Duodenal mucosa (tissue), 2 donors: ENCODE measurements around the gene ZP4.
"Not testable (repeated sequence)": the region's sequence is repeated elsewhere in the genome, so short reads cannot be mapped to it uniquely, and the experiment has no call there.

Experiments
- H3K27ac ChIP-seq: one replicate; pipeline ENCODE4 v1.7.0; 2013; ENCODE audit warnings: low read depth, low read length
- H3K27me3 ChIP-seq, 2 donors: one replicate each; pipeline ENCODE4 v1.7.0; 2013; ENCODE audit warnings: low read length in 2 of 2, control low read depth in 1 of 2; ENCODE audit not compliant: insufficient read depth in 2 of 2, control insufficient read depth in 1 of 2
- H3K36me3 ChIP-seq, 2 donors: one replicate each; pipeline ENCODE4 v1.7.0; 2013; ENCODE audit warnings: low read length in 2 of 2, control low read depth in 1 of 2; ENCODE audit not compliant: insufficient read depth in 2 of 2, control insufficient read depth in 1 of 2
- H3K4me1 ChIP-seq, 2 donors: one replicate each; pipeline ENCODE4 v1.7.0; 2013; ENCODE audit warnings: low read length in 2 of 2, control low read depth in 1 of 2; ENCODE audit not compliant: insufficient read depth in 2 of 2, control insufficient read depth in 1 of 2
- H3K4me3 ChIP-seq, 2 donors: one replicate each; pipeline ENCODE4 v1.7.0; 2013; ENCODE audit warnings: low read length in 2 of 2, low read depth in 1 of 2
- H3K9ac ChIP-seq, 2 donors: one replicate each; pipeline ENCODE4 v1.7.0; 2013; ENCODE audit warnings: low read length in 2 of 2, low read depth in 1 of 2
- H3K9me3 ChIP-seq, 2 donors: one replicate each; pipeline ENCODE4 v1.7.0; 2013; ENCODE audit warnings: low read length in 2 of 2, control low read depth in 1 of 2; ENCODE audit not compliant: control insufficient read depth in 1 of 2

Gene ZP4

DNA sequence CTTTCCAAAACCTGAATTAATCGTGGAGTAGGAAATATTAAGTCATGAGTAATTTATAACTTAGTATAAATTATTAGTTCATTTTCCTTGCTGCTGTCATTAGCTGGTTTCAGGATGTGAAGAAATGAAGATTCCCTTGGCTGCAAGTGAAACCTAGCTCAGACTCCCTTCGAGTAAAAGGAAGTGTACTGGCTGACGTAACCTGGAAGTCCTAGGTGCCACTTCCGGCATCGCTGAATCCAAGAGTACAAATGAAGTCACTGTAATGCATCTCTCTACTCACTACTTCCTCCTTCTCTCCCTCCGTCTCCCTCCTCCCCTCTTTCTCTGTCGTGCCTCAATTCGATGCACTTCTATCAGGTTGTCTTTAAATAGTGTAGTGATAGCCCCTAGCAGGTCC, 28.8 kb downstream of the ZP4 start:
- Histone ChIP-seq H3K27me3 (no peaks in the 10 kb centered on the region), H3K4me1 (no peaks in the 10 kb centered on the region), H3K4me3 (no peak overlapping the region), H3K9ac (no peak overlapping the region), H3K27ac (no peak overlapping the region), H3K9me3 (no peaks in the 10 kb centered on the region), H3K36me3 (no peaks in the 10 kb centered on the region)

GRCh38 chr1:237858992-237859391, 31.7 kb downstream of the ZP4 start:
- H3K36me3 ChIP-seq, result no peaks in the 10 kb centered on the region
- H3K9ac ChIP-seq, result no peak overlapping the region
- H3K4me3 ChIP-seq, result no peak overlapping the region
- no peaks in the 10 kb centered on the region for H3K4me1 ChIP-seq
- no peak overlapping the region for H3K27ac ChIP-seq
- no peaks in the 10 kb centered on the region for H3K9me3 ChIP-seq
- no peaks in the 10 kb centered on the region for H3K27me3 ChIP-seq

DNA sequence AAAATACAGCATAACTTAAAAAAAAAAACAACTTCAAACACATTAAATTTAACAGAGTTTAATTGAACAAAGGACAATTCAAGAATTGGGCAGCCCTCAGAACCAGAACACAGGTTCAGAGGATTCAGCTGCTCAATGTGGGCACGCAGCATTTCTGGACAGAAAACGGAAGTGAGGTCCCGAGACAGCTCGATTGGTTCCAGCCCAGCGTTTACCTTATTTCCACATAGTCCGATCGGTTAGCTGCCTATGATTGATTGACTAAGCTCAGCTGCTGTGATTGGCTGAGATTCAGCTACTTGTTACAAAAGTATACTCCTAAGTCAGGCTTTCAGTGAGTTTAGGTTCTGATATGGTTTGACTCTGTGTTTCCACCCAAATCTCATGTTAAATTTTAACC, 33.3 kb downstream of the ZP4 start:
- H3K27ac ChIP-seq, result no peak overlapping the region
- no peaks in the 10 kb centered on the region for H3K4me1 ChIP-seq
- no peaks in the 10 kb centered on the region for H3K9me3 ChIP-seq
- H3K27me3 ChIP-seq, result no peaks in the 10 kb centered on the region
- H3K36me3 ChIP-seq, result no peaks in the 10 kb centered on the region
- no peak overlapping the region for H3K4me3 ChIP-seq
- no peak overlapping the region for H3K9ac ChIP-seq

DNA sequence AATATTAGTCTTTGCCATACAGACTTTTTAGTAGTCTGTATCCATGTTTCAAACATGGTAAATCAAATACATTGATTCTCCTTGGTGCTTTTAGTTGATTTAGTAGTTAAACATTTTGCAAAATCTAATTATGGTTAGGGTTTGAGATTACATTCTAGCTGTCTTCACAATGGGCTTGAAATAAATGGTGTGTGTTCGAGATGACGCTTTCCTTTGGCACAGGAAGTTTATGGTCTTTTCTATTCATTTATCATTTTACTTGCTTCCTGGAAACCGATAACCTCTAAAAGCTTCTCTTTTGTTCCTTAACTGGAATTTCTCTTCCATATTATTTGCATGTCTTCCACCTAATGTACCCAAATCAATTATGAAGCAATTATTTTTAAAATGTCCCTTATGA, 38.4 kb downstream of the ZP4 start:
- Histone ChIP-seq H3K27ac (no peak overlapping the region), H3K9me3 (no peaks in the 10 kb centered on the region), H3K36me3 (no peaks in the 10 kb centered on the region), H3K4me1 (no peaks in the 10 kb centered on the region), H3K4me3 (no peak overlapping the region), H3K9ac (no peak overlapping the region), H3K27me3 (no peaks in the 10 kb centered on the region)

GRCh38 chr1:237851210-237851845, 39.4 kb downstream of the ZP4 start:
- no peaks in the 10 kb centered on the region for H3K27me3 ChIP-seq
- no peak overlapping the region for H3K27ac ChIP-seq
- H3K9ac ChIP-seq, result no peak overlapping the region
- no peak overlapping the region for H3K4me3 ChIP-seq
- H3K36me3 ChIP-seq, result no peaks in the 10 kb centered on the region
- H3K9me3 ChIP-seq, result no peaks in the 10 kb centered on the region
- H3K4me1 ChIP-seq, result no peaks in the 10 kb centered on the region

GRCh38 chr1:237843516-237843915, 47.2 kb downstream of the ZP4 start:
- not testable (repeated sequence) for H3K27me3 ChIP-seq, H3K4me1 ChIP-seq, H3K4me3 ChIP-seq, H3K9ac ChIP-seq, H3K36me3 ChIP-seq, H3K9me3 ChIP-seq, H3K27ac ChIP-seq

DNA sequence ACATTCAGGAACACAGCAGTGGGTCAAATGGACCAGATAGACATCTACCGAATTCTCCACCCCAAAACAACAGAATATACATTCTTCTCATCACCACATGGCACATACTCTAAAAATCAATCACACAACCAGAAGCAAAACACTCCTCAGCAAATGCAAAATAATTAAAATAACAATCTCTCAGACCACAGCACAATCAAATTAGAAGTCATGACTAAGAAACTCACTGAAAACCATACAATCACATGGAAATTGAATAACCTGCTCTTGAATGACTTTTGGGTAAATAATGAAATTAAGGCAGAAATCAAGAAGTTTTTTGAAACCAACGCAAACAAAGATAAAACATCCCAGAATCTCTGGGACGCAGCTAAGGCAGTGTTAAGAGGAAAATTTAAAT, 49.2 kb downstream of the ZP4 start:
- Histone ChIP-seq H3K4me1 (no peaks in the 10 kb centered on the region), H3K36me3 (no peaks in the 10 kb centered on the region), H3K9me3 (no peaks in the 10 kb centered on the region), H3K27ac (no peak overlapping the region), H3K4me3 (no peak overlapping the region), H3K27me3 (no peaks in the 10 kb centered on the region), H3K9ac (no peak overlapping the region)

GRCh38 chr1:237838904-237839534, 51.7 kb downstream of the ZP4 start:
- Histone ChIP-seq H3K4me1 (no peaks in the 10 kb centered on the region), H3K9me3 (no peaks in the 10 kb centered on the region), H3K9ac (no peak overlapping the region), H3K36me3 (no peaks in the 10 kb centered on the region), H3K27me3 (no peaks in the 10 kb centered on the region), H3K4me3 (no peak overlapping the region), H3K27ac (no peak overlapping the region)

DNA sequence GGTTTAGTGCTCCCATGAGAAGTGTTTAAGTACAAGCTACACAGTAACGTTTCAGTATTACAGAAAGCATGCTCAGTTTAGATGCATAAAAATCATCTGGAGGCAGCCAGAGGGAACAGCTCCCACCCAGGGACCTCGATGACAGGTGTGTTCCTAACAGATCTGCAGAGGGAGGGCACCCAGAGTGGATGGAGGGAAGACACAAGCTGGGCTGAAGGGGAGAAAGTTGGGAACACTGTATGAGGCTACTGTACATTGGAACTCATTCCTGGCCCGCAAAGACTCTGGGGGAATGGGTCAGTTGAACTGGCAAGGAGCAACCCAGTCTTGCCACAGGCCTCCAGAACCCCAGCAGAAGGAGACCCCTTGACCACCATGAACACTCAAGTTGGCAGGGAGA, 52.4 kb downstream of the ZP4 start:
- no peaks in the 10 kb centered on the region for H3K27me3 ChIP-seq
- no peak overlapping the region for H3K27ac ChIP-seq
- no peaks in the 10 kb centered on the region for H3K36me3 ChIP-seq
- H3K4me1 ChIP-seq, result no peaks in the 10 kb centered on the region
- H3K9ac ChIP-seq, result no peak overlapping the region
- no peak overlapping the region for H3K4me3 ChIP-seq
- no peaks in the 10 kb centered on the region for H3K9me3 ChIP-seq

GRCh38 chr1:237834461-237834860, 56.3 kb downstream of the ZP4 start:
- H3K36me3 ChIP-seq, result no peaks in the 10 kb centered on the region
- H3K9me3 ChIP-seq, result no peaks in the 10 kb centered on the region
- no peaks in the 10 kb centered on the region for H3K4me1 ChIP-seq
- H3K4me3 ChIP-seq, result no peak overlapping the region
- no peak overlapping the region for H3K27ac ChIP-seq
- H3K27me3 ChIP-seq, result no peaks in the 10 kb centered on the region
- no peak overlapping the region for H3K9ac ChIP-seq
